Skin of body (tissue), 2 donors: ENCODE data around the gene SYCN. TPM values are rescaled to one million over a fixed set of nuclear protein-coding genes. Genes with fewer than 3 reads are reported as not detected.

Experiments used
- DNase-seq: peaks from one replicate; lab custom pipeline; 2025; lab: John Stamatoyannopoulos, UW
- total RNA-seq: library from RNA; depleted of rRNA; stranded (reverse); fragments of >200 nt; gene quantifications from one replicate; pipeline ENCODE4 v1.2.3, GENCODE V29; 2014

The SYCN gene
- total RNA-seq, 1 donor from 2014 or later, result not detected

- no peak for DNase-seq
Observed at GRCh38 chr19:39155741-39156140, 48.3 kb downstream of the SYCN start.

- no peak for DNase-seq
Observed at GRCh38 chr19:39155114-39155700, 48.9 kb downstream of the SYCN start.

- no peak for DNase-seq
Observed at GRCh38 chr19:39154629-39155100, 49.4 kb downstream of the SYCN start.

GRCh38 chr19:39154100-39154628 lies 49.9 kb downstream of the SYCN start:
- DNase-seq, result no peak

Other genes starting within 250 kb of the SYCN start
- 19.9 TPM for gene FBXO17, start 228.5 kb downstream of the SYCN start, total RNA-seq
- 4.7 TPM for gene FBXO27, start 171.7 kb downstream of the SYCN start, total RNA-seq
- 5.2 TPM for gene ACP7, start 119.9 kb downstream of the SYCN start, total RNA-seq
- 8.8 TPM for gene PAK4, start 78.5 kb downstream of the SYCN start, total RNA-seq
- gene NCCRP1, start 7.3 kb downstream of the SYCN start, total RNA-seq, result 11.7 TPM
- gene IFNL3, start 40.7 kb upstream of the SYCN start, total RNA-seq, result not detected
- gene IFNL4, start 44.6 kb upstream of the SYCN start, total RNA-seq, result not detected
- gene IFNL2, start 64.1 kb upstream of the SYCN start, total RNA-seq, result not detected
- not detected for gene IFNL1, start 92.1 kb upstream of the SYCN start, total RNA-seq
- gene LRFN1, start 116.6 kb upstream of the SYCN start, total RNA-seq, result 1.2 TPM
- 22.8 TPM for gene GMFG, start 131.8 kb upstream of the SYCN start, total RNA-seq
- gene SAMD4B, start 138.2 kb upstream of the SYCN start, total RNA-seq, result 44.6 TPM
- 21.2 TPM for gene PAF1, start 186.8 kb upstream of the SYCN start, total RNA-seq
- gene MED29, start 187.1 kb upstream of the SYCN start, total RNA-seq, result 9.7 TPM
- 32.1 TPM for gene ZFP36, start 202.6 kb upstream of the SYCN start, total RNA-seq
- 29.5 TPM for gene PLEKHG2, start 208.4 kb upstream of the SYCN start, total RNA-seq
- gene RPS16, start 231.7 kb upstream of the SYCN start, total RNA-seq, result 157 TPM
- 32.9 TPM for gene SUPT5H, start 241.3 kb upstream of the SYCN start, total RNA-seq